ENCODE measurements around the gene CCZ1B.
"Not testable (repeated sequence)": the region's sequence is repeated elsewhere in the genome, so short reads cannot be mapped to it uniquely, and the experiment has no call there.

Gene CCZ1B

GRCh38 chr7:6815470-6815869 is 10.6 kb downstream of the CCZ1B start:
- ATAC-seq (replicated peaks); H3K27me3 Mint-ChIP-seq; DNase-seq; H3K27ac Mint-ChIP-seq; H3K4me1 Mint-ChIP-seq (ENCODE audit: low read depth in 2 of 2); H3K4me3 Mint-ChIP-seq; H3K9me3 Mint-ChIP-seq: not testable (repeated sequence)
- H3K36me3 Mint-ChIP-seq (ENCODE audit: insufficient read depth), result peaks cover 33% of the 10 kb centered on the region

DNA sequence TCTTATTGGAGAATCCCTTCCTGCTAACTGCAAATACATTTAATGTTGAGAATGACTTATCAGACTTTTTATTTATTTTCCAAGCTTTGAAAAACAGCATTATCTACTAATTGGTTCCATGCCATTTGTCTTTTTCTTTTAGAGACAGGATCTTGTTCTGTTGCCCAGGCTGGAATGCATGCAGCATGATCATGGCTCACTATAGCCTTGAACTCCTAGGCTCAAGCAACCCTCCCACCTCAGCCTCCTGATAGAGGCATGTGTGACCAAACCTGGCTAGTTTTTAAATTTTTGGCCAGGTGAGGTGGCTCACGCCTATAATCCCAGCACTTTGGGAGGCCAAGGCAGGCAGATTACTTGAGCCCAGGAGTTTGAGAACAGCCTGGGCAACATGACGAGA is 13.1 kb downstream of the CCZ1B start:
- not testable (repeated sequence) for H3K27me3 Mint-ChIP-seq; H3K9me3 Mint-ChIP-seq; DNase-seq; ATAC-seq (replicated peaks); H3K27ac Mint-ChIP-seq; H3K4me1 Mint-ChIP-seq (ENCODE audit: low read depth in 2 of 2); H3K4me3 Mint-ChIP-seq
- peaks cover 30% of the 10 kb centered on the region for H3K36me3 Mint-ChIP-seq (ENCODE audit: insufficient read depth)

GRCh38 chr7:6807959-6808358 is 18.1 kb downstream of the CCZ1B start:
- not testable (repeated sequence) for ATAC-seq (replicated peaks); H3K4me1 Mint-ChIP-seq (ENCODE audit: low read depth in 2 of 2); H3K9me3 Mint-ChIP-seq; DNase-seq; H3K27me3 Mint-ChIP-seq; H3K27ac Mint-ChIP-seq; H3K4me3 Mint-ChIP-seq
- H3K36me3 Mint-ChIP-seq (ENCODE audit: insufficient read depth), result peaks cover 13% of the 10 kb centered on the region

DNA sequence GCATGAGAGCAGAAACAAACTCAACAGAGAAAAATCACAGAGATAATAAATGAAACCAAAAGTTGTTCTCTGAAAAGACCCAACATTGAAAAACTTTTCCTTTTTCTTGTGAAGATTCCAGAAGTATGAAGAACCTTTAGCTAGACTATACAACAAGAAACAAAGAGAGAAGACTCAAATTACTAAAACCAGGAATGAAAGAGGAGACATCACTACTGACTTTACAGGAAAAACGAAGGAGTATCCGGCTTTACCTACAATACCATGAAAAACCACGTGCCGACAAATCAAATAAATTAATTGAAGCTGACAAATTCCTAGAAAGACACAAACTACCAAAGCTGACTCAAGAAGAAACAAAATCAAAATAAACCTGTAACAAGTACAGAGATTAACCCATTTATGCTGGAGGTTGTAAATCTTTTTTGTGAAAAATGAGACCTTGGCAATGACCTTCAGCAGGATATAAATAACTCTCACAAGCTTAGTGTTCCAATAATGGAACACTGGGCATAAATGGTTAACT is 18.6 kb downstream of the CCZ1B start:
- not testable (repeated sequence) for DNase-seq; H3K4me3 Mint-ChIP-seq; H3K27ac Mint-ChIP-seq; H3K4me1 Mint-ChIP-seq (ENCODE audit: low read depth in 2 of 2); ATAC-seq (replicated peaks); H3K9me3 Mint-ChIP-seq; H3K27me3 Mint-ChIP-seq
- H3K36me3 Mint-ChIP-seq (ENCODE audit: insufficient read depth), result peaks cover 13% of the 10 kb centered on the region

GRCh38 chr7:6800331-6800730 is 25.7 kb downstream of the CCZ1B start:
- H3K4me1 Mint-ChIP-seq (ENCODE audit: low read depth in 2 of 2); H3K27me3 Mint-ChIP-seq; DNase-seq; ATAC-seq (replicated peaks); H3K9me3 Mint-ChIP-seq; H3K27ac Mint-ChIP-seq; H3K4me3 Mint-ChIP-seq: not testable (repeated sequence)
- peaks cover 21% of the 10 kb centered on the region for H3K36me3 Mint-ChIP-seq (ENCODE audit: insufficient read depth)

GRCh38 chr7:6799887-6800286 is 26.2 kb downstream of the CCZ1B start:
- not testable (repeated sequence) for H3K4me1 Mint-ChIP-seq (ENCODE audit: low read depth in 2 of 2); H3K9me3 Mint-ChIP-seq; H3K27me3 Mint-ChIP-seq; ATAC-seq (replicated peaks); H3K4me3 Mint-ChIP-seq; DNase-seq; H3K27ac Mint-ChIP-seq
- H3K36me3 Mint-ChIP-seq (ENCODE audit: insufficient read depth), result peaks cover 21% of the 10 kb centered on the region

GRCh38 chr7:6798047-6798446 is 28.0 kb downstream of the CCZ1B start:
- H3K4me3 Mint-ChIP-seq; ATAC-seq (replicated peaks); H3K27me3 Mint-ChIP-seq: not testable (repeated sequence)

DNA sequence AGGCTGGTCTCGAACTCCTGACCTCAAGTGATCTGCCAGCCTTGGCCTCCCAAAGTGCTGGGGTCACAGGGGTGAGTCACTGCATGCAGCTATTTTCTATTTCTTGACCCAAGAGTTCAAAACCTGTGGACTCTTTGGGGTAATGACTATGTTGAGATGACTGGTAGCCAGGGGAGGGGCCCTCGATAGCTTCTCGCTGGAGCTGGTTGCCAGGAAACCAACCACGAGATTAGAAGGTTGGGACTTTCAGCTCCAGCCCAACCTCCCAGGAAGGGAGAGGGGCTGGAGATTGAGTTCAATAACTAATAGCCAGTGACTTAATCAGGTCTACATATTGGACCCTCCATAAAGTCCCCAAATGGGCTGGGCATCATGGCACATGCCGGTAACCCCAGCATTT is 28.9 kb downstream of the CCZ1B start:
- not testable (repeated sequence) for H3K27me3 Mint-ChIP-seq; DNase-seq; H3K4me3 Mint-ChIP-seq; H3K9me3 Mint-ChIP-seq; H3K4me1 Mint-ChIP-seq (ENCODE audit: low read depth in 2 of 2); H3K27ac Mint-ChIP-seq; ATAC-seq (replicated peaks)
- peaks cover 18% of the 10 kb centered on the region for H3K36me3 Mint-ChIP-seq (ENCODE audit: insufficient read depth)

More at GRCh38 chr7:6798047-6798446, 28.0 kb downstream of the CCZ1B start:
- not testable (repeated sequence) for H3K27ac Mint-ChIP-seq; DNase-seq; H3K9me3 Mint-ChIP-seq; H3K4me1 Mint-ChIP-seq (ENCODE audit: low read depth in 2 of 2)
- peaks cover 15% of the 10 kb centered on the region for H3K36me3 Mint-ChIP-seq (ENCODE audit: insufficient read depth)

DNA sequence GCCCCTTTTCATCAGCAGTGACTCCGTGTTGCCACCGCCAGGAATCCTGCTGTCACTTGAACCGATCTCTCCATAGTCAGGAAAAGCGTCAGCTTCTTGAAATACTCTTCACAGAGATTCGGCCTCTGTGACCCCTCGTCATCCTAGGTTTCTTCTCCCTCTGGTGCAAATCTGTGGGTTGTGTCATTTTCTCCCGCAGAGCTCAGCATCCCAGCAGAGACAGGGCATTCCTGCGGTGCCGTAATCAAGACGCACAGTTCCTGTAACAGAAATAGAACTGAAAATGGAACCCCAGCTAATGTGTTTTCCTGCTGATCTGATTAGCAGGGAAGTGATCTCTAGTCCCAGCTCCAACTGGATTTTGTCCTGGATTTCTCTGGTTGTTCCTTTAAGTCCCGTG is 31.8 kb downstream of the CCZ1B start:
- H3K4me3 Mint-ChIP-seq; H3K27ac Mint-ChIP-seq; H3K27me3 Mint-ChIP-seq; ATAC-seq (replicated peaks); H3K4me1 Mint-ChIP-seq (ENCODE audit: low read depth in 2 of 2); H3K9me3 Mint-ChIP-seq; DNase-seq: not testable (repeated sequence)
- peaks cover 15% of the 10 kb centered on the region for H3K36me3 Mint-ChIP-seq (ENCODE audit: insufficient read depth)

DNA sequence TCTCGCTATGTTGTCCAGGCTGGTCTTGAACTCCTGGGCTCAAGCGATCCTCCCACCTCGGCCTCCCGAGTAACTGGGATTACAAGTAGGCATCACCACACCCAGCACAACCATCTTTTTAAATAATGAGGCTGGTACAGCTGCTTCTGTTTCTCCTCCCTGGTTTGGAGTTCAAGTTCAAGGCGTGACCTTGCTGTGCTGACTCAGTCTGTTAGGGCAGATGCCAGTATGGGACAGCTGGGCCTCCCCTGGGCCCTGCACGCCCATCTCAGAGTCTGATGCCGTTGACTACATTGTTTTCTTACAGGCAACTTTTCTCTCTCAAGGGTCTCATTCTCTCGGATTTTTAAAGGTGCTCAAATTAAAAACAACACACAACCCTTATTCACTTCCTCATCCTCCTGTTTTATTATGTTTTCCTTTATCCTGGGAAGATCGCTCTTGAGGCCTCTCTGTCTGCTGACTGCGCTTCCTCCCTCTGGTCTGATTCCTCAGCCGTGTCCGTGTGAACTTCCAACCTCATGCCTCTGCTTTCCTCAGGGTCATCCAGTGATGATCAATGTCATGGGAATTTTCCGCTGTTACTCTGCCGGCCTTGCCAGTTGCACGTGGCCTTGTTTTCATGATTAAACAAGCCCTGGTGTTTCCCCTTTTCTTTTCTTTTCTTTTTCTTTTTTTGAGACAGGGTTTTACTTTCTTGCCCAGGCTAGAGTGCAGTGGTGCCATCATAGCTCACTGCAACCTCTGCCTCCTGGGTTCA is 33.8 kb downstream of the CCZ1B start:
- DNase-seq; H3K9me3 Mint-ChIP-seq; H3K4me1 Mint-ChIP-seq (ENCODE audit: low read depth in 2 of 2); H3K27me3 Mint-ChIP-seq; H3K4me3 Mint-ChIP-seq; ATAC-seq (replicated peaks); H3K27ac Mint-ChIP-seq: not testable (repeated sequence)
- peaks cover 11% of the 10 kb centered on the region for H3K36me3 Mint-ChIP-seq (ENCODE audit: insufficient read depth)

DNA sequence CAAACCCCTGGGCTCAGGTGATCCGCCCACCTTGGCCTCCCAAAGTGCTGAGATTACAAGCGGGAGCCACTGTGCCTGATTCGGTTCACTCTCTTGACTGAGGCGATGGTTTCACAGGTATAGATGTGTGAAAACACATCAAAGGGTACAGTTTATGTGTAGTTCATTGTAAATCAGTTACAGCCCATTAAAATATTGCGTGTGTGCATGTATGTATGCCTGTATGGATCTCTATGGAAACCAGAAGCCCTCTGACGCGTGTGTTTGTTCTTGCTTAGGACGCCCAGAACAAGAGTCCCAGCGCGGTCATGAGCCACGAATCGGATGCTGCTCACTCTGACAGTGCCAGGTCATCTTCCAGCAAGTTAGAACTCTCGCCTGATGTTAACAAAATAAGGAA is 36.7 kb downstream of the CCZ1B start:
- not testable (repeated sequence) for H3K27me3 Mint-ChIP-seq; H3K27ac Mint-ChIP-seq; H3K4me1 Mint-ChIP-seq (ENCODE audit: low read depth in 2 of 2); H3K4me3 Mint-ChIP-seq; DNase-seq; H3K36me3 Mint-ChIP-seq (ENCODE audit: insufficient read depth); H3K9me3 Mint-ChIP-seq
- ATAC-seq (replicated peaks), result peak; percentile 93

DNA sequence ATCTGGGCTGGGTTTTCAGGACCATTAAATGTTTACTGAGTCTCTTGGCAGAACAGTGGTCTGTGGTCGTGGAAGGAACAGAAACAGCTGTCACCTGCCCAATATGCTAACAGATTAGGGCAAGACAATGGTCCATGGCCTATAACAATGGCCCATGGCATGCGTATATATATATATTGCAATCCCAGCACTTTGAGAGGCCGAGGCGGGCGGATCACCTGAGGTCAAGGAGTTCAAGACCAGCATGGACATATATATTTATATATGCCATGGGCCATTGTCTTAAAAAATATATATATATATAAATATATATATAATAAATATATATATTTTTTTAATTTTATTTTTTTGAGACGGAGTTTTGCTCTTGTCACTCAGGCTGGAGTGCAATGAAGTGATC is 44.5 kb downstream of the CCZ1B start:
- not testable (repeated sequence) for H3K27ac Mint-ChIP-seq; ATAC-seq (replicated peaks); H3K27me3 Mint-ChIP-seq

GRCh38 chr7:6761186-6761585 is 64.9 kb downstream of the CCZ1B start:
- H3K27ac Mint-ChIP-seq; ATAC-seq (replicated peaks); H3K4me3 Mint-ChIP-seq; DNase-seq; H3K4me1 Mint-ChIP-seq (ENCODE audit: low read depth in 2 of 2); H3K9me3 Mint-ChIP-seq; H3K36me3 Mint-ChIP-seq (ENCODE audit: insufficient read depth); H3K27me3 Mint-ChIP-seq: not testable (repeated sequence)

More for the DNA sequence above, 44.5 kb downstream of the CCZ1B start:
- not testable (repeated sequence) for H3K36me3 Mint-ChIP-seq (ENCODE audit: insufficient read depth); DNase-seq; H3K4me3 Mint-ChIP-seq; H3K9me3 Mint-ChIP-seq; H3K4me1 Mint-ChIP-seq (ENCODE audit: low read depth in 2 of 2)

GRCh38 chr7:6753964-6754363 is 72.1 kb downstream of the CCZ1B start, which contains the start of gene RSPH10B2:
Gene RSPH10B2, plus strand, starts transcription at chr7:6754103. Its CDS starts 3,575 bp downstream, at chr7:6757678.
- H3K36me3 Mint-ChIP-seq (ENCODE audit: insufficient read depth); H3K27me3 Mint-ChIP-seq; H3K4me1 Mint-ChIP-seq (ENCODE audit: low read depth in 2 of 2); H3K27ac Mint-ChIP-seq; ATAC-seq (replicated peaks); H3K4me3 Mint-ChIP-seq; H3K9me3 Mint-ChIP-seq; DNase-seq: not testable (repeated sequence)

Measured in effector memory CD8-positive, alpha-beta T cell (primary cell).